Measurements from ENCODE around the gene TOP2B. TPM values are rescaled to one million over a fixed set of nuclear protein-coding genes. Genes with fewer than 3 reads are reported as not detected.

The TOP2B gene
- total and polyA plus RNA-seq, 4 donors: 32.7 to 260 (median 56.2) TPM

DNA sequence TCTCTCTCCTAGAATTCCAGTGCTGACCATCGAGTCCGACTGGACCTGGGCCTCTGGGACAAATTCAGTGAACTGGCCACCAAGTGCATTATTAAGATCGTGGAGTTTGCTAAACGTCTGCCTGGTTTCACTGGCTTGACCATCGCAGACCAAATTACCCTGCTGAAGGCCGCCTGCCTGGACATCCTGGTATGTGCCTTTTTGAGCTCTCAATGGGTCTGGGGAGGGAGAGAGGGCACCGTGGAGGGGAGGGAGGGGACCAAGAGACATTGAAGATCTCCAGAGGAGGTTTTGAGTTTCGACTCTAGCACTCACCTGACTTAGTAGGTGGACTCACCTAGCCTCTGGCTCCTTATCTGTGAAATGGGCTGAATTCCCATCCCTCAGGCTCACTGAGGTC lies 84.2 kb downstream of the TOP2B start:
- Histone ChIP-seq H3K9me3 (ENCODE audit: control insufficient read depth in 4 of 4, insufficient read depth in 3 of 4, low read length in 3 of 4) (peaks cover 0 to 5% (median 2%) of the 10 kb centered on the region in 4 donors), H3K27ac (ENCODE audit: low read depth in 1 of 2, low read length in 1 of 2) (no peak overlapping the region), H3K4me1 (ENCODE audit: control insufficient read depth in 5 of 5, insufficient read depth in 5 of 5, low read length in 5 of 5) (peaks cover 0 to 3% (median 0%) of the 10 kb centered on the region in 5 donors), H3K9ac (ENCODE audit: insufficient read depth in 1 of 2, low read length in 2 of 2) (no peak overlapping the region), H3K4me3 (no peak overlapping the region), H3K36me3 (ENCODE audit: control insufficient read depth in 4 of 4, insufficient read depth in 4 of 4, low read length in 4 of 4) (peaks cover 0 to 28% (median 13%) of the 10 kb centered on the region in 4 donors), H3K27me3 (ENCODE audit: control insufficient read depth in 3 of 3, insufficient read depth in 3 of 3, low read length in 2 of 3) (no peaks in the 10 kb centered on the region)
- DNase-seq: no peak
- TF ChIP-seq, protein P1, sequence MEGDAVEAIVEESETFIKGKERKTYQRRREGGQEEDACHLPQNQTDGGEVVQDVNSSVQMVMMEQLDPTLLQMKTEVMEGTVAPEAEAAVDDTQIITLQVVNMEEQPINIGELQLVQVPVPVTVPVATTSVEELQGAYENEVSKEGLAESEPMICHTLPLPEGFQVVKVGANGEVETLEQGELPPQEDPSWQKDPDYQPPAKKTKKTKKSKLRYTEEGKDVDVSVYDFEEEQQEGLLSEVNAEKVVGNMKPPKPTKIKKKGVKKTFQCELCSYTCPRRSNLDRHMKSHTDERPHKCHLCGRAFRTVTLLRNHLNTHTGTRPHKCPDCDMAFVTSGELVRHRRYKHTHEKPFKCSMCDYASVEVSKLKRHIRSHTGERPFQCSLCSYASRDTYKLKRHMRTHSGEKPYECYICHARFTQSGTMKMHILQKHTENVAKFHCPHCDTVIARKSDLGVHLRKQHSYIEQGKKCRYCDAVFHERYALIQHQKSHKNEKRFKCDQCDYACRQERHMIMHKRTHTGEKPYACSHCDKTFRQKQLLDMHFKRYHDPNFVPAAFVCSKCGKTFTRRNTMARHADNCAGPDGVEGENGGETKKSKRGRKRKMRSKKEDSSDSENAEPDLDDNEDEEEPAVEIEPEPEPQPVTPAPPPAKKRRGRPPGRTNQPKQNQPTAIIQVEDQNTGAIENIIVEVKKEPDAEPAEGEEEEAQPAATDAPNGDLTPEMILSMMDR (IDR thresholded peaks at IDR 0.05; ENCODE audit: control extremely low read depth, extremely low read depth): no peak
- WGBS, 2 donors: 92 to 96% methylated on average over 8 of the region's 8 CpGs
- ATAC-seq (ENCODE audit: insufficient read depth, low FRiP score): no peak

GRCh38 chr3:25578059-25578458 lies 86.6 kb downstream of the TOP2B start:
- H3K9ac ChIP-seq (ENCODE audit: insufficient read depth in 1 of 2, low read length in 2 of 2): no peak overlapping the region
- WGBS, 2 donors: 95 to 97% methylated on average over 10 of the region's 10 CpGs
- H3K27ac ChIP-seq (ENCODE audit: low read depth in 1 of 2, low read length in 1 of 2): no peak overlapping the region
- H3K4me3 ChIP-seq: no peak overlapping the region
- no peak for ATAC-seq (ENCODE audit: insufficient read depth, low FRiP score)
- peaks cover 0 to 5% (median 2%) of the 10 kb centered on the region in 4 donors for H3K9me3 ChIP-seq (ENCODE audit: control insufficient read depth in 4 of 4, insufficient read depth in 3 of 4, low read length in 3 of 4)
- H3K27me3 ChIP-seq (ENCODE audit: control insufficient read depth in 3 of 3, insufficient read depth in 3 of 3, low read length in 2 of 3): no peaks in the 10 kb centered on the region
- no peak for DNase-seq
- peaks cover 0 to 30% (median 14%) of the 10 kb centered on the region in 4 donors for H3K36me3 ChIP-seq (ENCODE audit: control insufficient read depth in 4 of 4, insufficient read depth in 4 of 4, low read length in 4 of 4)
- TF ChIP-seq, protein P1 (IDR thresholded peaks at IDR 0.05; ENCODE audit: control extremely low read depth, extremely low read depth): no peak
- H3K4me1 ChIP-seq (ENCODE audit: control insufficient read depth in 5 of 5, insufficient read depth in 5 of 5, low read length in 5 of 5): peaks cover 0 to 8% (median 3%) of the 10 kb centered on the region in 5 donors

- WGBS, 2 donors: 82 to 92% methylated on average over 15 of the region's 15 CpGs
- TF ChIP-seq, protein P1 (IDR thresholded peaks at IDR 0.05; ENCODE audit: control extremely low read depth, extremely low read depth): no peak
- Histone ChIP-seq H3K4me1 (ENCODE audit: control insufficient read depth in 5 of 5, insufficient read depth in 5 of 5, low read length in 5 of 5) (peaks cover 0 to 12% (median 3%) of the 10 kb centered on the region in 5 donors), H3K9me3 (ENCODE audit: control insufficient read depth in 4 of 4, insufficient read depth in 3 of 4, low read length in 3 of 4) (peaks cover 0 to 3% (median under 1%) of the 10 kb centered on the region in 4 donors), H3K27me3 (ENCODE audit: control insufficient read depth in 3 of 3, insufficient read depth in 3 of 3, low read length in 2 of 3) (no peaks in the 10 kb centered on the region), H3K27ac (ENCODE audit: low read depth in 1 of 2, low read length in 1 of 2) (no peak overlapping the region), H3K4me3 (no peak overlapping the region), H3K9ac (ENCODE audit: insufficient read depth in 1 of 2, low read length in 2 of 2) (no peak overlapping the region), H3K36me3 (ENCODE audit: control insufficient read depth in 4 of 4, insufficient read depth in 4 of 4, low read length in 4 of 4) (peaks cover 0 to 21% (median 11%) of the 10 kb centered on the region in 4 donors)
- no peak for ATAC-seq (ENCODE audit: insufficient read depth, low FRiP score)
- DNase-seq: no peak
Measured at GRCh38 chr3:25576831-25577454, 87.8 kb downstream of the TOP2B start.

Measured in lung (tissue), 12 donors.